CD4-positive, alpha-beta T cell (primary cell): ENCODE results near the gene GEMIN7. TPM values are rescaled to one million over a fixed set of nuclear protein-coding genes. Genes with fewer than 3 reads are reported as not detected.

Experiments used
- ATAC-seq: fragments of 200-7000 bp; cut with Tn5 transposase; one replicate; pipeline ENCODE4 v1.10.0; 2022; ENCODE audit warnings: mild to moderate bottlenecking; ENCODE audit not compliant: poor library complexity
- CTCF ChIA-PET: fragments of 350-600 bp; sonication (Branson Sonifier 250); formaldehyde crosslinking; loops from one replicate; lab custom pipeline; 2021; ENCODE audit warnings: antibody characterized with exemption, inconsistent platforms; lab: Charles Lee
- POLR2A ChIA-PET: fragments of 350-600 bp; sonication (Branson Sonifier 250); formaldehyde crosslinking; loops from one replicate; lab custom pipeline; 2021; ENCODE audit warnings: antibody characterized with exemption, inconsistent platforms; lab: Charles Lee
- DNase-seq, 14 experiments: peaks; one replicate each; pipeline ENCODE4 v3.0.0-alpha.2; 2013 to 2020; ENCODE audit warnings: mixed read lengths in 2 of 14
- H3K27ac ChIP-seq, 2 donors: one replicate each; pipeline versions ENCODE4 v1.5.1 to v1.7.0; 2013; ENCODE audit warnings: low read length in 2 of 2, low read depth in 1 of 2, mild to moderate bottlenecking in 1 of 2
- H3K27me3 ChIP-seq, 2 experiments: 1 replicate in 1 of 2; 2 replicates in 1 of 2; pipeline versions ENCODE4 v1.6.1 to v1.7.0; 2013; ENCODE audit warnings: low read length in 2 of 2, control low read depth in 1 of 2, mild to moderate bottlenecking in 1 of 2, moderate library complexity in 1 of 2; ENCODE audit not compliant: insufficient read depth in 2 of 2, control insufficient read depth in 1 of 2
- H3K36me3 ChIP-seq: one replicate; pipeline ENCODE4 v1.6.1; 2013; ENCODE audit warnings: low read length, control low read depth; ENCODE audit not compliant: insufficient read depth
- H3K4me1 ChIP-seq: one replicate; pipeline ENCODE4 v1.6.1; 2013; ENCODE audit warnings: low read length, control low read depth; ENCODE audit not compliant: insufficient read depth
- H3K4me3 ChIP-seq: one replicate; pipeline ENCODE4 v1.5.1; 2013; ENCODE audit warnings: mild to moderate bottlenecking, low read length, moderate library complexity
- H3K9me3 ChIP-seq, 2 experiments: 1 replicate in 1 of 2; 2 replicates in 1 of 2; pipeline versions ENCODE4 v1.6.1 to v1.7.0; 2013; ENCODE audit warnings: low read length in 2 of 2, mild to moderate bottlenecking in 2 of 2, control low read depth in 1 of 2, moderate library complexity in 1 of 2; ENCODE audit not compliant: control insufficient read depth in 1 of 2, insufficient read depth in 1 of 2
- H3K27ac Mint-ChIP-seq: one replicate; pipeline ENCODE4 v1.8.0; 2020; ENCODE audit warnings: mixed read lengths
- H3K27me3 Mint-ChIP-seq: one replicate; pipeline ENCODE4 v1.8.0; 2021; ENCODE audit warnings: mixed read lengths
- H3K36me3 Mint-ChIP-seq: one replicate; pipeline ENCODE4 v1.8.0; 2021; ENCODE audit warnings: low read depth, mixed read lengths
- H3K4me1 Mint-ChIP-seq: one replicate; pipeline ENCODE4 v1.8.0; 2021; ENCODE audit warnings: low read depth, mixed read lengths
- H3K4me3 Mint-ChIP-seq: one replicate; pipeline ENCODE4 v1.8.0; 2020; ENCODE audit warnings: mild to moderate bottlenecking, mixed read lengths
- H3K9me3 Mint-ChIP-seq: one replicate; pipeline ENCODE4 v1.8.0; 2020; ENCODE audit warnings: mixed read lengths
- CTCF ChIP-seq: fragments of 200-600 bp; IDR thresholded peaks from one replicate; pipeline ENCODE4 v1.8.0; 2022; ENCODE audit warnings: antibody characterized with exemption, mild to moderate bottlenecking
- intact Hi-C, 2 experiments: fragments of 100-400 bp; cut with DNase I in 1 of 2; cut with micrococcal nuclease in 1 of 2; formaldehyde crosslinking; loops; one replicate each; pipeline versions ENCODE4 v1.15.1 to v1.9.0; 2023 to 2025; cut with DNase I, micrococcal nuclease
- total RNA-seq, 174 experiments: library from RNA in 2 of 174; stranded (reverse) in 2 of 174; gene quantifications; one replicate each; pipeline ENCODE4 v1.2.3 and lab custom pipeline; 2021 to 2026

The GEMIN7 gene
- total RNA-seq, 2 experiments from 2014 or later = 4.0 to 4.8 TPM

- Histone ChIP-seq H3K9me3 (no peaks in the 10 kb centered on the region), H3K27ac (no peak overlapping the region), H3K4me3 (no peak overlapping the region), H3K27me3 (no peaks in the 10 kb centered on the region), H3K36me3 (peaks cover 20% of the 10 kb centered on the region), H3K4me1 (no peaks in the 10 kb centered on the region)
- ATAC-seq (no peak), DNase-seq (no peak)
- Mint-ChIP-seq H3K4me1 (no peaks in the 10 kb centered on the region), H3K27me3 (no peaks in the 10 kb centered on the region), H3K4me3 (no peak overlapping the region), H3K9me3 (no peaks in the 10 kb centered on the region), H3K36me3 (peaks cover 9% of the 10 kb centered on the region), H3K27ac (no peak overlapping the region)
- ChIA-PET POLR2A (interaction anchor here (0.7 kb wide), 1 partner anchor 45 kb away, joined by 3 read pairs; the partner anchor contains the start of gene PPP1R37), CTCF (no interaction called here)
- intact Hi-C loops = no loop called here
- no peak for TF ChIP-seq CTCF
These were observed 58.2 kb downstream of the GEMIN7 start for GRCh38 chr19:45137179-45137761.

DNA sequence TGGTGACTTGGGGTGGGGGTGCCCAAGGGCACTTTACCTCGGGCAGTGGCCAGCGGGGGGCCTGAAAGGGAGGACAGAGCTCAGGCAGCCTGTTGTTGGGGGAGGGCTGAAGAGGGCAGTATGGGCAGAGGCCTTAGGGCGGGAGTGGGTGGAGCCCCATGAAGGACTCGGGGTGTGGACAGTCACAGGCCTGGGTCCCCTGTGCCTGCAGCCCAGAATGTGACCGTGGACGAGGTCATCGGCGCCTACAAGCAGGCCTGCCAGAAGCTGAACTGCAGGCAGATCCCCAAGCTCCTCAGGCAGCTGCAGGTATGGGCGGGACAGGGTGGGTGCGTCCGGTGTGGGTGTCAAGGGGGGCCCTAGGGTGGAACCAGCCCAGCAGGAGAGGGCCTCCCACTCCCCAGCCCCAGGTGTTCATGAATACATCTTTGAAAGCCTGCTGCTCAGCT lies 59.3 kb downstream of the GEMIN7 start:
- Mint-ChIP-seq H3K9me3 (no peaks in the 10 kb centered on the region), H3K27ac (no peak overlapping the region), H3K4me3 (no peak overlapping the region), H3K4me1 (no peaks in the 10 kb centered on the region), H3K27me3 (no peaks in the 10 kb centered on the region), H3K36me3 (peaks cover 17% of the 10 kb centered on the region)
- DNase-seq (no peak), ATAC-seq (no peak)
- TF ChIP-seq CTCF = no peak
- Histone ChIP-seq H3K4me3 (no peak overlapping the region), H3K27me3 (no peaks in the 10 kb centered on the region), H3K9me3 (no peaks in the 10 kb centered on the region), H3K27ac (no peak overlapping the region), H3K36me3 (peaks cover 28% of the 10 kb centered on the region), H3K4me1 (no peaks in the 10 kb centered on the region)
- ChIA-PET POLR2A (no interaction called here), CTCF (no interaction called here)
- intact Hi-C loops = no loop called here

GRCh38 chr19:45139286-45140143 lies 60.5 kb downstream of the GEMIN7 start:
- DNase-seq = no peak
- Histone ChIP-seq H3K36me3 (peaks cover 31% of the 10 kb centered on the region), H3K27ac (no peak overlapping the region), H3K27me3 (no peaks in the 10 kb centered on the region), H3K4me1 (no peaks in the 10 kb centered on the region), H3K9me3 (no peaks in the 10 kb centered on the region), H3K4me3 (no peak overlapping the region)
- intact Hi-C loops = no loop called here
- no peak for ATAC-seq
- ChIA-PET CTCF (interaction anchor here (0.7 kb wide), 1 partner anchor 1068 kb away, joined by 5 read pairs; no protein-coding TSS in a partner anchor), POLR2A (no interaction called here)
- Mint-ChIP-seq H3K9me3 (no peaks in the 10 kb centered on the region), H3K4me1 (no peaks in the 10 kb centered on the region), H3K4me3 (no peak overlapping the region), H3K27me3 (no peaks in the 10 kb centered on the region), H3K27ac (no peak overlapping the region), H3K36me3 (peaks cover 17% of the 10 kb centered on the region)
- TF ChIP-seq CTCF = no peak
